GM12878 (cell line): ENCODE results near the gene KLRC2. TPM values are rescaled to one million over a fixed set of nuclear protein-coding genes. Genes with fewer than 3 reads are reported as not detected.
A peak's percentile ranks its signal among the peaks of the same experiment; 100 is the strongest.
"Not testable (repeated sequence)": the region's sequence is repeated elsewhere in the genome, so short reads cannot be mapped to it uniquely, and the experiment has no call there.

Experiments
- ATAC-seq: fragments of 200-7000 bp; cut with Tn5 transposase; 3 replicates; pipeline ENCODE4 v1.9.1; 2020; ENCODE audit warnings: mild to moderate bottlenecking, moderate library complexity
- Bru-seq: library from RNA; stranded (reverse); fragments of 400-500 nt; gene quantifications from one replicate; lab custom pipeline; 2021; lab: Mats Ljungman, UMichigan
- BruChase-seq, 2 experiments: library from RNA; stranded (reverse); fragments of 400-500 nt; gene quantifications; one replicate each; lab custom pipeline; 2021; lab: Mats Ljungman, UMichigan
- BruUV-seq: library from RNA; stranded (reverse); fragments of 400-500 nt; replicated peaks from 2 replicates; lab custom pipeline; 2021; lab: Mats Ljungman, UMichigan
- CTCF ChIA-PET: fragments of 300-600 bp; sonication (Branson Sonifier 250); formaldehyde crosslinking; extraction: SDS; loops from one replicate; lab custom pipeline; 2021; ENCODE audit warnings: inconsistent platforms; lab: Yijun Ruan, JAX
- POLR2A ChIA-PET: fragments of 350-600 bp; formaldehyde crosslinking; extraction: SDS; loops from one replicate; lab custom pipeline; 2021; ENCODE audit warnings: inconsistent platforms; lab: Charles Lee
- RAD21 ChIA-PET: fragments of 300-600 bp; sonication (Branson Sonifier 250); formaldehyde crosslinking; loops from one replicate; lab custom pipeline; 2023; ENCODE audit warnings: antibody characterized with exemption; ENCODE audit not compliant: unreplicated experiment; lab: Charles Lee
- SMC1A ChIA-PET: fragments of 300-600 bp; sonication (Branson Sonifier 250); formaldehyde crosslinking; loops from one replicate; lab custom pipeline; 2023; ENCODE audit not compliant: unreplicated experiment, uncharacterized antibody; lab: Charles Lee
- DNase-seq: peaks from one replicate; pipeline ENCODE4 v3.0.0-alpha.2; 2011; ENCODE audit warnings: low read depth, low spot score
- FAIRE-seq: peaks from 3 replicates; lab custom pipeline; 2011; peaks lifted over from hg19 to GRCh38; lab: Jason Lieb, UNC
- H2AFZ ChIP-seq: 2 replicates; pipeline ENCODE4 v1.6.0; 2011; ENCODE audit warnings: low read depth, low read length, control low read depth; ENCODE audit not compliant: control insufficient read depth
- H3K27ac ChIP-seq: 2 replicates; pipeline ENCODE4 v1.5.1; 2011; ENCODE audit warnings: control low read depth; ENCODE audit not compliant: control insufficient read depth, insufficient read depth
- H3K27me3 ChIP-seq, 2 experiments: replicated peaks in 1 of 2; 2 replicates each; pipeline versions ENCODE4 v1.6.0 to v1.6.1; 2011; ENCODE audit warnings: low read length in 1 of 2; ENCODE audit not compliant: control insufficient read depth in 2 of 2, insufficient read depth in 2 of 2
- H3K36me3 ChIP-seq, 2 experiments: 2 replicates each; pipeline ENCODE4 v1.5.1; 2011; ENCODE audit warnings: low read length in 1 of 2; ENCODE audit not compliant: control insufficient read depth in 2 of 2, insufficient read depth in 2 of 2
- H3K4me1 ChIP-seq: 2 replicates; pipeline ENCODE4 v1.6.1; 2011; ENCODE audit warnings: mild to moderate bottlenecking, low read length, moderate library complexity, mixed read lengths; ENCODE audit not compliant: control insufficient read depth, insufficient read depth
- H3K4me2 ChIP-seq: 2 replicates; pipeline ENCODE4 v1.6.0; 2011; ENCODE audit warnings: control low read depth; ENCODE audit not compliant: control insufficient read depth, insufficient read depth
- H3K4me3 ChIP-seq: fragments of 200-600 bp; sonication (generic); 2 replicates; pipeline ENCODE4 v1.5.1; 2016
- H3K79me2 ChIP-seq: 2 replicates; pipeline ENCODE4 v1.6.0; 2011; ENCODE audit warnings: low read length; ENCODE audit not compliant: control insufficient read depth, insufficient read depth
- H3K9ac ChIP-seq: 2 replicates; pipeline ENCODE4 v1.8.0; 2011; ENCODE audit warnings: low read length, control low read depth, mixed read lengths; ENCODE audit not compliant: control insufficient read depth, insufficient read depth
- H3K9me3 ChIP-seq: replicated peaks from 3 replicates; pipeline ENCODE4 v1.5.1; 2011; ENCODE audit warnings: mild to moderate bottlenecking, low read length; ENCODE audit not compliant: control insufficient read depth, insufficient read depth
- H4K20me1 ChIP-seq: 2 replicates; pipeline ENCODE4 v1.6.0; 2011; ENCODE audit not compliant: control insufficient read depth, insufficient read depth
- JUNB ChIP-seq: IDR thresholded peaks from 2 replicates; pipeline ENCODE4 v1.6.1; 2016; ENCODE audit warnings: antibody characterized with exemption, mild to moderate bottlenecking
- WGBS: methylation state at CpG from one replicate; pipeline ENCODE4 v1.1.6; 2016; ENCODE audit warnings: low lambda C conversion rate; ENCODE audit not compliant: insufficient replicate concordance, insufficient coverage; ENCODE audit errors: missing lambda C conversion rate; 5-methylcytosine and 5-hydroxymethylcytosine counted together
- in situ Hi-C: fragments of 300-500 bp; cut with MboI; formaldehyde crosslinking; loops from 9 replicates; pipeline ENCODE4 v1.14.3; 2018; ENCODE audit warnings: mixed read lengths
- intact Hi-C: fragments of 100-400 bp; cut with micrococcal nuclease; formaldehyde crosslinking; loops from one replicate; pipeline ENCODE4 v1.14.2; 2022; ENCODE audit not compliant: unreplicated experiment
- long read RNA-seq, 2 experiments: library from polyadenylated mRNA; unstranded; transcript quantifications; one replicate each; pipeline ENCODE4 v2.0.0, GENCODE V29; 2019 to 2020
- polyA minus RNA-seq, 3 experiments: library from RNA; depleted of rRNA, polyadenylated mRNA; stranded (reverse); fragments of >200 nt; gene quantifications; 2 replicates each; pipeline ENCODE4 v1.2.3, GENCODE V29; 2011
- polyA plus RNA-seq, 11 experiments: library from polyadenylated mRNA; depleted of rRNA in 4 of 11; unstranded in 6 of 11; stranded (reverse) in 5 of 11; fragments of >200 nt; fragmentation: Nextera tagmentation in 4 of 11; fragmentation: Illumina TruSeq in 1 of 11; extraction: Ambion mirVana in 4 of 11; extraction: Trizol in 1 of 11; gene quantifications; 1 replicate in 1 of 11; 2 replicates in 10 of 11; pipeline versions ENCODE4 v1.2.1 to v1.2.3, GENCODE V29; 2011 to 2016; ENCODE audit warnings: inconsistent platforms in 2 of 11, missing spikeins in 2 of 11, low read depth in 1 of 11
- total RNA-seq, 4 experiments: library from RNA; depleted of rRNA in 3 of 4; stranded (reverse); fragments of >200 nt in 3 of 4; fragmentation: Illumina TruSeq in 1 of 4; extraction: Trizol in 1 of 4; gene quantifications; 2 replicates each; pipeline versions ENCODE4 v1.2.1 to v1.2.3, GENCODE V29; 2013 to 2021

Gene KLRC2
- 0.54 and 1.2 TPM in 2 replicates for total RNA-seq (2013; cell fraction: nucleolus; rRNA removed)
- total RNA-seq (2014; rRNA removed) (not detected in 2 replicates), total RNA-seq (2014; rRNA removed; fragmentation: Illumina TruSeq; extraction: Trizol) (0.40 TPM in 1 of 2 replicates, not detected in the other), total RNA-seq (2021) (0.43 TPM in 1 of 2 replicates, not detected in the other), polyA plus RNA-seq (2011; rRNA removed) (0.19 TPM in 1 of 2 replicates, not detected in the other), polyA plus RNA-seq (2014; fragmentation: Illumina TruSeq; extraction: Trizol) (0.15 and 0.51 TPM in 2 replicates), polyA plus RNA-seq (2014; fragmentation: Nextera tagmentation; extraction: Ambion mirVana) (under 1 TPM; 0.16 to 0.20 TPM), polyA plus RNA-seq (2014; rRNA removed) (not detected in 2 replicates), polyA plus RNA-seq (2016; fragmentation: Nextera tagmentation; extraction: Ambion mirVana) (under 1 TPM in 1 of 2 experiments, not detected in 1; 0.35 TPM), polyA minus RNA-seq (2011; rRNA and poly(A)+ RNA removed) (not detected in 2 replicates), Bru-seq, nascent RNA (not detected), BruChase-seq, experiment 1, labeled RNA remaining after a 6-hour chase (percentile 29 among the genes with signal in this experiment), BruChase-seq, experiment 2, labeled RNA remaining after a 2-hour chase (percentile 19 among the genes with signal in this experiment)
- not detected for polyA plus RNA-seq (2011; ENCODE audit: low read depth)
- polyA plus RNA-seq (2011; cell fraction: cytosol; rRNA removed), result not detected in 2 replicates
- polyA plus RNA-seq (2011; cell fraction: nucleus; rRNA removed), result 0.10 and 0.12 TPM in 2 replicates
- not detected in 2 replicates for polyA plus RNA-seq (2012)
- 3.4 and 5.5 TPM in 2 replicates for polyA minus RNA-seq (2011; cell fraction: cytosol; rRNA and poly(A)+ RNA removed)
- polyA minus RNA-seq (2011; cell fraction: nucleus; rRNA and poly(A)+ RNA removed), result not detected in 2 replicates
- long read RNA-seq, experiment 1, result 0 reads
- long read RNA-seq, experiment 2, partial matches to known transcripts, result 1 of 1 reads
- long read RNA-seq, experiment 2, other reads (novel, unspliced or antisense), result 0 of 1 reads

DNA sequence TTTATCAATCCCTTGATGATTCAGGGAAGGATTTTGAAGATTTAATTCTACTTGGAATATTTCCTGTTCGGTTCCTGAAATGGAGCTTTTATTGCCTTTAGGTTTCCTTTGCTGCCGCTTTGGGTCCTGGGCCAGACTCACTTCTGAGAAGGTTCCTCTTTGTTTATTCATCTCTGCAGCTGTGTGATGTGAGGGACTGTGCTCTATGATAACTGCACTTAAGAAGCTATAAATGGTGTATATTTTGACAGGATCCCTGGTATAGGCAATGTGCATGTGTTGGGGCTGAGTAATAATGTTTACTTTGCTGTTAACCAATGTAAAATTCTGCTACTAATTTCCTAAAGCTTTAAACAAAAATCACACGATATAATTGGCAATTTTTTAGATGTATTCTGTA is at the start of gene KLRC2:
KLRC2 (minus strand) TSS at position 195 of the 400 bp plus-strand sequence; CDS start at position 171, 24 bp downstream.
- in situ Hi-C loops, H4K20me1 ChIP-seq, FAIRE-seq, BruUV-seq, H3K9me3 ChIP-seq, H3K27ac ChIP-seq, H3K36me3 ChIP-seq, DNase-seq, H3K27me3 ChIP-seq, intact Hi-C loops, POLR2A ChIA-PET, CTCF ChIA-PET, H3K4me2 ChIP-seq, H3K9ac ChIP-seq, RAD21 ChIA-PET, H2AFZ ChIP-seq, H3K4me3 ChIP-seq, H3K4me1 ChIP-seq, H3K79me2 ChIP-seq: not testable (repeated sequence)
- SMC1A ChIA-PET, result interaction anchor here (1.6 kb wide), 1 partner anchor 25 kb away, joined by 3 read pairs; no protein-coding TSS in a partner anchor
- 18% methylated on average over 3 of the region's 3 CpGs for WGBS
- peak; percentile 60; the same call in 2 of the 3 replicates for ATAC-seq
- TF ChIP-seq JUNB, result peak; percentile 68

DNA sequence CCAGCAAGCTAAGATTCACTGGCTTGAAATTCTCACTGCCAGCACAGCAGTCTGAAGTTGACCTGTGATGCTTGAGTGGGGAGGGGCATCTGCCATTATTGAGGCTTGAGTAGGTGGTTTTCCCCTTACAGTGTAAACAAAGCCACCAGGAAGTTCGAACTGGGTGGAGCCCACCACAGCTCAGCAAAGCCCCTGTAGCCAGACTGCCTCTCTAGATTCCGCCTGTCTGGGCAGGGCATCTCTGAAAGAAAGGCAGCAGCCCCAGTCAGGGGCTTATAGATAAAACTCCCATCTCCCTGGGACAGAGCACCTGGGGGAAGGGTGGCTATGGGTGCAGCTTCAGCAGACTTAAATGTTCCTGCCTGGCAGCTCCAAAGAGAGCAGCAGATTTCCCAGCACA is 46.1 kb upstream of the KLRC2 start:
- H3K9me3 ChIP-seq, POLR2A ChIA-PET, DNase-seq, SMC1A ChIA-PET, FAIRE-seq, H3K9ac ChIP-seq, H3K36me3 ChIP-seq, H4K20me1 ChIP-seq, H3K4me3 ChIP-seq, H3K79me2 ChIP-seq, RAD21 ChIA-PET, BruUV-seq, H3K27me3 ChIP-seq, ATAC-seq, in situ Hi-C loops, H3K27ac ChIP-seq, intact Hi-C loops, H3K4me2 ChIP-seq, H3K4me1 ChIP-seq, CTCF ChIA-PET, H2AFZ ChIP-seq: not testable (repeated sequence)
- 25% methylated on average over 2 of the region's 2 CpGs for WGBS

DNA sequence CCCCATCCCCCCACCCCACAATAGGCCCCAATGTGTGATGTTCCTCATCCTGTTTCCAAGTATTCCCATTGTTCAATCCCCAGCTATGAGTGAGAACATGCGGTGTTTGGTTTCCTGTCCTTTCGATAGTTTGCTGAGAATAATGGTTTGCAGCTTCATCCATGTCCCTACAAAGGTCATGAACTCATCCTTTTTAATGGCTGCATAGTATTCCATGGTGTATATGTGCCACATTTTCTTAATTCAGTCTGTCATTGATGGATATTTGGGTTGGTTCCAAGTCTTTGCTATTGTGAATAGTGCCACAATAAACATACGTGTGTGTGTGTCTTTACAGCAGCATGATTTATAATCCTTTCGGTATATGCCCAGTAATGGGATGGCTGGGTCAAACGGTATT is 37.0 kb upstream of the KLRC2 start:
- H3K4me2 ChIP-seq, H3K4me1 ChIP-seq, H3K27ac ChIP-seq, CTCF ChIA-PET, H3K79me2 ChIP-seq, DNase-seq, H3K9me3 ChIP-seq, ATAC-seq, H3K9ac ChIP-seq, FAIRE-seq, H3K4me3 ChIP-seq, POLR2A ChIA-PET, H4K20me1 ChIP-seq, H3K27me3 ChIP-seq, BruUV-seq, RAD21 ChIA-PET, intact Hi-C loops, H2AFZ ChIP-seq, H3K36me3 ChIP-seq, SMC1A ChIA-PET, in situ Hi-C loops: not testable (repeated sequence)
- WGBS, result 66% methylated on average over 5 of the region's 5 CpGs
